ENCODE data around the gene IFI16. TPM values are rescaled to one million over a fixed set of nuclear protein-coding genes. Genes with fewer than 3 reads are reported as not detected.

Gene IFI16
- total and polyA plus RNA-seq, 12 donors: 16.1 to 73.8 (median 23.8) TPM

- no peaks in the 10 kb centered on the region for H3K36me3 ChIP-seq
- peak in 7 of 9 donors; percentile 31 to 63 (median 49) for TF ChIP-seq CTCF (IDR thresholded peaks at IDR 0.05)
Observed at GRCh38 chr1:159089184-159089791, 79.6 kb downstream of the IFI16 start.

GRCh38 chr1:159090286-159091179 is 80.8 kb downstream of the IFI16 start:
- DNase-seq: no peak
- Histone ChIP-seq H3K4me3 (no peak overlapping the region), H3K4me1 (peaks cover 0 to 44% (median 0%) of the 10 kb centered on the region in 9 donors), H3K9me3 (no peaks in the 10 kb centered on the region), H3K36me3 (no peaks in the 10 kb centered on the region), H3K27me3 (no peaks in the 10 kb centered on the region), H3K27ac (peak overlapping the region in 1 of 10 donors; percentile 62)
- WGBS, 2 donors: 89 to 90% methylated on average over 4 of the region's 4 CpGs
- intact Hi-C loops (cut with DNase I): no loop called here
- ATAC-seq: no peak
- no peak for TF ChIP-seq CTCF (IDR thresholded peaks at IDR 0.05)

More at GRCh38 chr1:159089184-159089791, 79.6 kb downstream of the IFI16 start:
- no peak for ATAC-seq
- no peak overlapping the region for H3K4me3 ChIP-seq
- WGBS, 2 donors: 81 to 84% methylated on average over 4 of the region's 4 CpGs
- intact Hi-C loops (cut with DNase I): no loop called here
- no peaks in the 10 kb centered on the region for H3K9me3 ChIP-seq
- no peaks in the 10 kb centered on the region for H3K27me3 ChIP-seq
- peaks cover 0 to 52% (median 0%) of the 10 kb centered on the region in 9 donors for H3K4me1 ChIP-seq
- DNase-seq: no peak
- H3K27ac ChIP-seq: peak overlapping the region in 1 of 10 donors; percentile 17

- H3K9me3 ChIP-seq: no peaks in the 10 kb centered on the region
- no peak for TF ChIP-seq CTCF (IDR thresholded peaks at IDR 0.05)
- intact Hi-C loops (cut with DNase I): no loop called here
- H3K4me1 ChIP-seq: peaks cover 0 to 41% (median 0%) of the 10 kb centered on the region in 9 donors
- no peak for DNase-seq
- WGBS, 2 donors: 57 to 66% methylated on average over 2 of the region's 2 CpGs
- peak overlapping the region in 1 of 10 donors; percentile 62 for H3K27ac ChIP-seq
- ATAC-seq: no peak
- no peaks in the 10 kb centered on the region for H3K36me3 ChIP-seq
- H3K4me3 ChIP-seq: no peak overlapping the region
- H3K27me3 ChIP-seq: no peaks in the 10 kb centered on the region
Observed at GRCh38 chr1:159091180-159091560, 81.5 kb downstream of the IFI16 start.

- H3K36me3 ChIP-seq: no peaks in the 10 kb centered on the region
- H3K4me3 ChIP-seq: no peak overlapping the region
- ATAC-seq (no peak), DNase-seq (no peak)
- no peaks in the 10 kb centered on the region for H3K9me3 ChIP-seq
- no peaks in the 10 kb centered on the region for H3K27me3 ChIP-seq
- intact Hi-C loops (cut with DNase I): no loop called here
- TF ChIP-seq CTCF (IDR thresholded peaks at IDR 0.05): no peak
- peaks cover 0 to 41% (median 0%) of the 10 kb centered on the region in 9 donors for H3K4me1 ChIP-seq
- peak overlapping the region in 1 of 10 donors; percentile 62 for H3K27ac ChIP-seq
- 79 to 87% methylated on average over 1 of the region's 1 CpG for WGBS, 2 donors
Observed at GRCh38 chr1:159091607-159092031, 81.9 kb downstream of the IFI16 start.

Data from heart right ventricle (tissue), 16 donors.